Stomach (tissue), 9 donors: ENCODE results near the gene GEMIN7. TPM values are rescaled to one million over a fixed set of nuclear protein-coding genes. Genes with fewer than 3 reads are reported as not detected.
A peak's percentile ranks its signal among the peaks of the same experiment; 100 is the strongest.

ENCODE experiments used
- DNase-seq, 2 donors: peaks; one replicate each; pipeline versions ENCODE4 v3.0.0 to v3.0.0-alpha.2; 2013 to 2019
- H3K27ac ChIP-seq, 5 donors: fragments of 200-600 bp in 4 of 5; sonication (generic) in 4 of 5; one replicate each; pipeline ENCODE4 v1.5.1; 2013 to 2019; ENCODE audit warnings: mild to moderate bottlenecking in 1 of 5, moderate library complexity in 1 of 5
- H3K27me3 ChIP-seq, 3 donors: fragments of 200-600 bp; sonication (generic); one replicate each; pipeline ENCODE4 v1.5.1; 2017 to 2019; ENCODE audit warnings: mixed run types in 1 of 3
- H3K36me3 ChIP-seq, 4 donors: fragments of 200-600 bp; sonication (generic); 1 replicate in 3 of 4; 2 replicates in 1 of 4; pipeline ENCODE4 v1.5.1; 2016 to 2019
- H3K4me1 ChIP-seq, 4 donors: fragments of 200-600 bp; sonication (generic); one replicate each; pipeline ENCODE4 v1.5.1; 2016 to 2019
- H3K4me3 ChIP-seq, 4 donors: fragments of 200-600 bp; sonication (generic) in 3 of 4; one replicate each; pipeline ENCODE4 v1.5.1; 2016 to 2019; ENCODE audit warnings: mild to moderate bottlenecking in 1 of 4
- H3K9me3 ChIP-seq, 4 donors: fragments of 200-600 bp; sonication (generic); one replicate each; pipeline ENCODE4 v1.5.1; 2016 to 2019
- CTCF ChIP-seq, 7 experiments: fragments of 450-650 bp in 4 of 7; fragments of 200-600 bp in 3 of 7; sonication (generic) in 3 of 7; IDR thresholded peaks; one replicate each; pipeline ENCODE4 v1.5.1; 2016 to 2019; ENCODE audit warnings: antibody characterized with exemption in 7 of 7, control low read depth in 2 of 7, mild to moderate bottlenecking in 1 of 7
- EP300 ChIP-seq: sonication (generic); formaldehyde crosslinking; IDR thresholded peaks from one replicate; pipeline ENCODE4 v1.6.1; 2017; ENCODE audit warnings: antibody characterized with exemption
- POLR2A ChIP-seq, 4 donors: fragments of 450-650 bp; IDR thresholded peaks; one replicate each; pipeline ENCODE4 v1.6.1; 2016; ENCODE audit warnings: antibody characterized with exemption in 4 of 4, control low read depth in 2 of 4, mild to moderate bottlenecking in 1 of 4, moderate library complexity in 1 of 4
- POLR2AphosphoS5 ChIP-seq, 3 donors: sonication (generic); formaldehyde crosslinking; IDR thresholded peaks; one replicate each; pipeline ENCODE4 v1.6.1; 2016; ENCODE audit warnings: antibody characterized with exemption in 3 of 3
- WGBS, 5 donors: extraction: QIAGEN DNeasy Blood & Tissue Kit in 3 of 5; methylation state at CpG; one replicate each; pipeline versions ENCODE4 v1.1.5 to v1.1.7; 2013 to 2018; 5-methylcytosine and 5-hydroxymethylcytosine counted together
- intact Hi-C: fragments of 100-400 bp; cut with DNase I; formaldehyde crosslinking; loops from one replicate; pipeline ENCODE4 v1.15.1; 2023; ENCODE audit warnings: low total_unique reads
- polyA plus RNA-seq, 3 donors: library from polyadenylated mRNA; stranded (reverse); fragments of 200-250 nt; gene quantifications; one replicate each; pipeline ENCODE4 v1.2.3, GENCODE V29; 2013
- total RNA-seq, 5 donors: library from RNA; depleted of rRNA; stranded (reverse); fragments of >200 nt; gene quantifications; one replicate each; pipeline versions ENCODE4 v1.1.0 to v1.2.3, GENCODE V29; 2014 to 2016
- donor health status: healthy with polysubstance abuse.
- donor health status: Bipolar disorder and iron deficiency.
- donor health status: healthy.

Gene GEMIN7
- total and polyA plus RNA-seq, 8 donors = 1.8 to 107 (median 25.3) TPM

GRCh38 chr19:45092747-45093678, 14.0 kb downstream of the GEMIN7 start, which contains the start of gene PPP1R37:
PPP1R37 (plus strand) TSS chr19:45093179; CDS start chr19:45093326, 147 bp downstream.
- Histone ChIP-seq H3K36me3 (peaks cover 12 to 22% (median 21%) of the 10 kb centered on the region in 4 donors), H3K27me3 (no peaks in the 10 kb centered on the region), H3K4me1 (peaks cover 57 to 88% (median 63%) of the 10 kb centered on the region in 4 donors), H3K9me3 (no peaks in the 10 kb centered on the region), H3K4me3 (peak within 1 kb of the TSS; percentile 86 to 100 (median 94)), H3K27ac (peak within 1 kb of the TSS; percentile 80 to 95 (median 89))
- intact Hi-C loops = no loop called here
- WGBS, 5 donors = 0 to 1% (median 0%) methylated on average over 68 to 103 of the region's 103 CpGs
- TF ChIP-seq POLR2AphosphoS5 (IDR thresholded peaks at IDR 0.05) = peak; percentile 62 to 89 (median 71)
- TF ChIP-seq CTCF (IDR thresholded peaks at IDR 0.05) = peak in 5 of 7 experiments; percentile 4 to 40 (median 28)
- no peak for TF ChIP-seq POLR2A (IDR thresholded peaks at IDR 0.05)
- no peak for TF ChIP-seq EP300
- peak; percentile 95 to 99 for DNase-seq

- H3K27ac ChIP-seq = peak overlapping the region in 3 of 5 donors; percentile 80 to 94 (median 89)
- peak overlapping the region; percentile 86 to 100 (median 94) for H3K4me3 ChIP-seq
- H3K4me1 ChIP-seq = peaks cover 68 to 88% (median 74%) of the 10 kb centered on the region in 4 donors
- no peak for DNase-seq
- H3K36me3 ChIP-seq = peaks cover 10 to 12% (median 11%) of the 10 kb centered on the region in 4 donors
- intact Hi-C loops = no loop called here
- no peaks in the 10 kb centered on the region for H3K27me3 ChIP-seq
- no peaks in the 10 kb centered on the region for H3K9me3 ChIP-seq
- TF ChIP-seq EP300 (no peak), POLR2AphosphoS5 (IDR thresholded peaks at IDR 0.05) (no peak), POLR2A (IDR thresholded peaks at IDR 0.05) (no peak), CTCF (IDR thresholded peaks at IDR 0.05) (no peak)
- WGBS, 5 donors = 27 to 46% (median 43%) methylated on average over 9 of the region's 9 CpGs
Measured at GRCh38 chr19:45094137-45094536, 15.1 kb downstream of the GEMIN7 start.

GRCh38 chr19:45094707-45095106, 15.6 kb downstream of the GEMIN7 start:
- intact Hi-C loops = no loop called here
- Histone ChIP-seq H3K4me3 (peak overlapping the region; percentile 86 to 100 (median 94)), H3K36me3 (peaks cover 9 to 12% (median 10%) of the 10 kb centered on the region in 4 donors), H3K9me3 (no peaks in the 10 kb centered on the region), H3K4me1 (peaks cover 74 to 89% (median 79%) of the 10 kb centered on the region in 4 donors), H3K27me3 (no peaks in the 10 kb centered on the region), H3K27ac (peak overlapping the region in 4 of 5 donors; percentile 52 to 94 (median 84))
- WGBS, 5 donors = 30 to 62% (median 36%) methylated on average over 5 of the region's 5 CpGs
- DNase-seq = no peak
- no peak for TF ChIP-seq POLR2AphosphoS5 (IDR thresholded peaks at IDR 0.05)
- TF ChIP-seq POLR2A (IDR thresholded peaks at IDR 0.05) = no peak
- no peak for TF ChIP-seq CTCF (IDR thresholded peaks at IDR 0.05)
- no peak for TF ChIP-seq EP300
